Liver (tissue), 9 donors: Measurements from ENCODE around the gene RYR3. TPM values are rescaled to one million over a fixed set of nuclear protein-coding genes. Genes with fewer than 3 reads are reported as not detected.
A peak's percentile ranks its signal among the peaks of the same experiment; 100 is the strongest.

Experiments
- DNase-seq: peaks from one replicate; pipeline ENCODE4 v3.0.0-alpha.2; 2017; ENCODE audit warnings: low spot score
- H3K27ac ChIP-seq, 2 donors: one replicate each; pipeline ENCODE4 v1.7.0; 2013; ENCODE audit warnings: inconsistent platforms in 2 of 2, low read length in 2 of 2, control low read depth in 1 of 2, low read depth in 1 of 2, mild to moderate bottlenecking in 1 of 2
- H3K27me3 ChIP-seq, 4 donors: one replicate each; pipeline versions ENCODE4 v1.6.1 to v1.7.0; 2013; ENCODE audit warnings: low read length in 3 of 4, inconsistent platforms in 1 of 4, mild to moderate bottlenecking in 1 of 4, moderate library complexity in 1 of 4; ENCODE audit not compliant: control insufficient read depth in 4 of 4, insufficient read depth in 4 of 4
- H3K36me3 ChIP-seq, 4 donors: one replicate each; pipeline versions ENCODE4 v1.6.1 to v1.7.0; 2013; ENCODE audit warnings: low read length in 3 of 4, mild to moderate bottlenecking in 3 of 4, low read depth in 1 of 4, moderate library complexity in 1 of 4; ENCODE audit not compliant: control insufficient read depth in 4 of 4, insufficient read depth in 3 of 4
- H3K4me1 ChIP-seq, 4 donors: one replicate each; pipeline versions ENCODE4 v1.6.1 to v1.7.0; 2013; ENCODE audit warnings: low read length in 3 of 4, mild to moderate bottlenecking in 3 of 4, moderate library complexity in 1 of 4; ENCODE audit not compliant: control insufficient read depth in 4 of 4, insufficient read depth in 4 of 4
- H3K4me3 ChIP-seq, 3 donors: one replicate each; pipeline versions ENCODE4 v1.6.1 to v1.7.0; 2013; ENCODE audit warnings: low read length in 3 of 3, control low read depth in 1 of 3, low read depth in 1 of 3, mild to moderate bottlenecking in 1 of 3
- H3K9ac ChIP-seq, 2 donors: one replicate each; pipeline ENCODE4 v1.7.0; 2013; ENCODE audit warnings: low read length in 2 of 2, mild to moderate bottlenecking in 2 of 2, moderate library complexity in 2 of 2, control low read depth in 1 of 2, low read depth in 1 of 2
- H3K9me3 ChIP-seq, 4 donors: one replicate each; pipeline versions ENCODE4 v1.6.1 to v1.7.0; 2013; ENCODE audit warnings: low read length in 3 of 4; ENCODE audit not compliant: control insufficient read depth in 4 of 4
- ATF3 ChIP-seq: IDR thresholded peaks from 2 replicates; pipeline ENCODE4 v1.6.1; 2016; ENCODE audit warnings: antibody characterized with exemption
- CTCF ChIP-seq: fragments of 150-350 bp; IDR thresholded peaks from 2 replicates; pipeline ENCODE4 v1.5.1; 2017; ENCODE audit warnings: improper control_type of control experiment, low read depth, low read length; ENCODE audit not compliant: missing input control
- FOXA1 ChIP-seq: IDR thresholded peaks from 2 replicates; pipeline ENCODE4 v1.6.1; 2016; ENCODE audit warnings: antibody characterized with exemption
- FOXA2 ChIP-seq: IDR thresholded peaks from 2 replicates; pipeline ENCODE4 v1.6.1; 2016; ENCODE audit warnings: antibody characterized with exemption
- GABPA ChIP-seq, 2 donors: IDR thresholded peaks in 1 of 2; conservative IDR thresholded peaks in 1 of 2; 2 replicates each; pipeline ENCODE4 v1.6.1; 2016; ENCODE audit warnings: antibody characterized with exemption in 2 of 2, mild to moderate bottlenecking in 1 of 2, moderate library complexity in 1 of 2
- HNF4A ChIP-seq, 2 donors: conservative IDR thresholded peaks; 2 replicates each; pipeline ENCODE4 v1.6.1; 2016; ENCODE audit warnings: antibody characterized with exemption in 2 of 2, mild to moderate bottlenecking in 2 of 2
- HNF4G ChIP-seq: IDR thresholded peaks from 2 replicates; pipeline ENCODE4 v1.6.1; 2016; ENCODE audit warnings: antibody characterized with exemption
- JUND ChIP-seq, 2 donors: IDR thresholded peaks; 2 replicates each; pipeline ENCODE4 v1.6.1; 2016; ENCODE audit warnings: antibody characterized with exemption in 2 of 2
- MAX ChIP-seq: IDR thresholded peaks from 2 replicates; pipeline ENCODE4 v1.6.1; 2016; ENCODE audit warnings: antibody characterized with exemption
- NR2F2 ChIP-seq: IDR thresholded peaks from 2 replicates; pipeline ENCODE4 v1.6.1; 2016; ENCODE audit warnings: antibody characterized with exemption
- RAD21 ChIP-seq, 2 donors: IDR thresholded peaks; 2 replicates each; pipeline ENCODE4 v1.6.1; 2016; ENCODE audit warnings: antibody characterized with exemption in 2 of 2, mild to moderate bottlenecking in 2 of 2
- RXRA ChIP-seq, 2 donors: IDR thresholded peaks; 2 replicates each; pipeline ENCODE4 v1.6.1; 2017 to 2018; ENCODE audit warnings: antibody characterized with exemption in 2 of 2, mild to moderate bottlenecking in 1 of 2
- TAF1 ChIP-seq: conservative IDR thresholded peaks from 2 replicates; pipeline ENCODE4 v1.6.1; 2016; ENCODE audit warnings: antibody characterized with exemption, mild to moderate bottlenecking
- YY1 ChIP-seq: IDR thresholded peaks from 2 replicates; pipeline ENCODE4 v1.6.1; 2016; ENCODE audit warnings: antibody characterized with exemption, mild to moderate bottlenecking
- WGBS: extraction: QIAGEN DNeasy Blood & Tissue Kit; methylation state at CpG from one replicate; pipeline ENCODE4 v1.1.7; 2013; 5-methylcytosine and 5-hydroxymethylcytosine counted together
- polyA plus RNA-seq, 2 donors: library from polyadenylated mRNA; stranded (reverse) in 1 of 2; unstranded in 1 of 2; fragments of 200-250 nt in 1 of 2; fragments of >200 nt in 1 of 2; fragmentation: Nextera tagmentation in 1 of 2; extraction: Ambion mirVana in 1 of 2; gene quantifications; one replicate each; pipeline versions ENCODE4 v1.2.1 to v1.2.3, GENCODE V29; 2013 to 2015
- total RNA-seq, 2 donors: library from RNA; depleted of rRNA; stranded (reverse); fragments of >200 nt; gene quantifications; one replicate each; pipeline ENCODE4 v1.2.3, GENCODE V29; 2014
- TF ChIP-seq, protein P1 (sequence below): IDR thresholded peaks from 2 replicates; pipeline ENCODE4 v1.6.1; 2016; ENCODE audit warnings: antibody characterized with exemption, mild to moderate bottlenecking
- TF ChIP-seq, protein P2 (sequence below): IDR thresholded peaks from 2 replicates; pipeline ENCODE4 v1.6.1; 2016; ENCODE audit warnings: antibody characterized with exemption
- donor health status: healthy.
- donor health status: healthy.
- donor health status: healthy.
- donor health status: healthy.
- donor health status: healthy.

RYR3 gene
- total and polyA plus RNA-seq, 4 donors: 0.01 to 1.1 (median 0.22) TPM

- no peaks in the 10 kb centered on the region for H3K9me3 ChIP-seq
- H3K36me3 ChIP-seq: no peaks in the 10 kb centered on the region
- H3K4me1 ChIP-seq: peaks cover 0 to 6% (median 3%) of the 10 kb centered on the region in 4 donors
- H3K4me3 ChIP-seq: no peak overlapping the region
- no peak for DNase-seq
- WGBS: 37% methylated on average over 7 of the region's 7 CpGs
- no peak overlapping the region for H3K27ac ChIP-seq
- peaks cover 3 to 15% (median 8%) of the 10 kb centered on the region in 4 donors for H3K27me3 ChIP-seq
- H3K9ac ChIP-seq: no peak overlapping the region
- TF ChIP-seq CTCF (no peak), NR2F2 (no peak), HNF4A (conservative IDR thresholded peaks at IDR 0.05) (no peak), FOXA2 (no peak), YY1 (no peak), RAD21 (IDR thresholded peaks at IDR 0.05) (peak; percentile 22 to 30)
- TF ChIP-seq, protein P1, sequence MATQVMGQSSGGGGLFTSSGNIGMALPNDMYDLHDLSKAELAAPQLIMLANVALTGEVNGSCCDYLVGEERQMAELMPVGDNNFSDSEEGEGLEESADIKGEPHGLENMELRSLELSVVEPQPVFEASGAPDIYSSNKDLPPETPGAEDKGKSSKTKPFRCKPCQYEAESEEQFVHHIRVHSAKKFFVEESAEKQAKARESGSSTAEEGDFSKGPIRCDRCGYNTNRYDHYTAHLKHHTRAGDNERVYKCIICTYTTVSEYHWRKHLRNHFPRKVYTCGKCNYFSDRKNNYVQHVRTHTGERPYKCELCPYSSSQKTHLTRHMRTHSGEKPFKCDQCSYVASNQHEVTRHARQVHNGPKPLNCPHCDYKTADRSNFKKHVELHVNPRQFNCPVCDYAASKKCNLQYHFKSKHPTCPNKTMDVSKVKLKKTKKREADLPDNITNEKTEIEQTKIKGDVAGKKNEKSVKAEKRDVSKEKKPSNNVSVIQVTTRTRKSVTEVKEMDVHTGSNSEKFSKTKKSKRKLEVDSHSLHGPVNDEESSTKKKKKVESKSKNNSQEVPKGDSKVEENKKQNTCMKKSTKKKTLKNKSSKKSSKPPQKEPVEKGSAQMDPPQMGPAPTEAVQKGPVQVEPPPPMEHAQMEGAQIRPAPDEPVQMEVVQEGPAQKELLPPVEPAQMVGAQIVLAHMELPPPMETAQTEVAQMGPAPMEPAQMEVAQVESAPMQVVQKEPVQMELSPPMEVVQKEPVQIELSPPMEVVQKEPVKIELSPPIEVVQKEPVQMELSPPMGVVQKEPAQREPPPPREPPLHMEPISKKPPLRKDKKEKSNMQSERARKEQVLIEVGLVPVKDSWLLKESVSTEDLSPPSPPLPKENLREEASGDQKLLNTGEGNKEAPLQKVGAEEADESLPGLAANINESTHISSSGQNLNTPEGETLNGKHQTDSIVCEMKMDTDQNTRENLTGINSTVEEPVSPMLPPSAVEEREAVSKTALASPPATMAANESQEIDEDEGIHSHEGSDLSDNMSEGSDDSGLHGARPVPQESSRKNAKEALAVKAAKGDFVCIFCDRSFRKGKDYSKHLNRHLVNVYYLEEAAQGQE: no peak
These were observed 1.0 kb upstream of the RYR3 start for GRCh38 chr15:33309602-33310276.

- no peak overlapping the region for H3K9ac ChIP-seq
- H3K36me3 ChIP-seq: no peaks in the 10 kb centered on the region
- no peak overlapping the region for H3K4me3 ChIP-seq
- no peak overlapping the region for H3K27ac ChIP-seq
- 4% methylated on average over 38 of the region's 38 CpGs for WGBS
- peaks cover 3 to 15% (median 10%) of the 10 kb centered on the region in 4 donors for H3K27me3 ChIP-seq
- DNase-seq: no peak
- no peaks in the 10 kb centered on the region for H3K9me3 ChIP-seq
- H3K4me1 ChIP-seq: peaks cover 0 to 6% (median 3%) of the 10 kb centered on the region in 4 donors
- TF ChIP-seq GABPA (IDR thresholded peaks at IDR 0.05 in 1 of 2, conservative IDR thresholded peaks at IDR 0.05 in 1 of 2): no peak
- no peak for TF ChIP-seq HNF4A (conservative IDR thresholded peaks at IDR 0.05)
- no peak for TF ChIP-seq RAD21 (IDR thresholded peaks at IDR 0.05)
- TF ChIP-seq MAX: no peak
- TF ChIP-seq YY1: no peak
- TF ChIP-seq, protein P1: no peak
- no peak for TF ChIP-seq CTCF
- TF ChIP-seq NR2F2: no peak
- TF ChIP-seq RXRA (IDR thresholded peaks at IDR 0.05): no peak
- no peak for TF ChIP-seq JUND (IDR thresholded peaks at IDR 0.05)
- no peak for TF ChIP-seq TAF1
- TF ChIP-seq ATF3: no peak
- TF ChIP-seq FOXA1: no peak
- TF ChIP-seq HNF4G: no peak
- TF ChIP-seq, protein P2, sequence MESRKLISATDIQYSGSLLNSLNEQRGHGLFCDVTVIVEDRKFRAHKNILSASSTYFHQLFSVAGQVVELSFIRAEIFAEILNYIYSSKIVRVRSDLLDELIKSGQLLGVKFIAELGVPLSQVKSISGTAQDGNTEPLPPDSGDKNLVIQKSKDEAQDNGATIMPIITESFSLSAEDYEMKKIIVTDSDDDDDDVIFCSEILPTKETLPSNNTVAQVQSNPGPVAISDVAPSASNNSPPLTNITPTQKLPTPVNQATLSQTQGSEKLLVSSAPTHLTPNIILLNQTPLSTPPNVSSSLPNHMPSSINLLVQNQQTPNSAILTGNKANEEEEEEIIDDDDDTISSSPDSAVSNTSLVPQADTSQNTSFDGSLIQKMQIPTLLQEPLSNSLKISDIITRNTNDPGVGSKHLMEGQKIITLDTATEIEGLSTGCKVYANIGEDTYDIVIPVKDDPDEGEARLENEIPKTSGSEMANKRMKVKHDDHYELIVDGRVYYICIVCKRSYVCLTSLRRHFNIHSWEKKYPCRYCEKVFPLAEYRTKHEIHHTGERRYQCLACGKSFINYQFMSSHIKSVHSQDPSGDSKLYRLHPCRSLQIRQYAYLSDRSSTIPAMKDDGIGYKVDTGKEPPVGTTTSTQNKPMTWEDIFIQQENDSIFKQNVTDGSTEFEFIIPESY: no peak
These were observed 675 bp downstream of the RYR3 start for GRCh38 chr15:33311312-33311971.
